Measurements from ENCODE around the gene CTDSPL2. TPM values are rescaled to one million over a fixed set of nuclear protein-coding genes. Genes with fewer than 3 reads are reported as not detected.

Gene CTDSPL2
- polyA plus RNA-seq, 1 donor from 2014 or later, result 78.1 TPM

GRCh38 chr15:44471885-44472455, 44.5 kb downstream of the CTDSPL2 start:
- no peaks in the 10 kb centered on the region for H3K9me2 ChIP-seq (ENCODE audit: insufficient read depth, low read length)
- no peaks in the 10 kb centered on the region for H3K9me3 ChIP-seq (ENCODE audit: low read length)
- H3K27ac ChIP-seq (ENCODE audit: low read length), result no peak overlapping the region
- TF ChIP-seq TAF1 (IDR thresholded peaks at IDR 0.05; ENCODE audit: low read depth) (no peak), MXI1 (conservative IDR thresholded peaks at IDR 0.05; ENCODE audit: poor library complexity, severe bottlenecking) (no peak)
- H3K27me3 ChIP-seq (ENCODE audit: insufficient read depth, low read depth, low read length), result no peaks in the 10 kb centered on the region
- no peaks in the 10 kb centered on the region for H4K20me1 ChIP-seq (ENCODE audit: insufficient read depth)
- H3K79me2 ChIP-seq (replicated peaks; ENCODE audit: insufficient read depth, low read length), result peaks cover 17% of the 10 kb centered on the region
- H3K9ac ChIP-seq (ENCODE audit: low read length), result no peak overlapping the region
- no peak overlapping the region for H3K4me2 ChIP-seq (ENCODE audit: low read length)
- H2AFZ ChIP-seq (ENCODE audit: low read depth, low read length), result no peak overlapping the region
- no peaks in the 10 kb centered on the region for H3K36me3 ChIP-seq (ENCODE audit: insufficient read depth, low read length)
- H3F3A ChIP-seq (ENCODE audit: insufficient read depth, low read length, poor library complexity, severe bottlenecking), result no peaks in the 10 kb centered on the region
- no peak overlapping the region for H3K4me3 ChIP-seq (ENCODE audit: low read length)

DNA sequence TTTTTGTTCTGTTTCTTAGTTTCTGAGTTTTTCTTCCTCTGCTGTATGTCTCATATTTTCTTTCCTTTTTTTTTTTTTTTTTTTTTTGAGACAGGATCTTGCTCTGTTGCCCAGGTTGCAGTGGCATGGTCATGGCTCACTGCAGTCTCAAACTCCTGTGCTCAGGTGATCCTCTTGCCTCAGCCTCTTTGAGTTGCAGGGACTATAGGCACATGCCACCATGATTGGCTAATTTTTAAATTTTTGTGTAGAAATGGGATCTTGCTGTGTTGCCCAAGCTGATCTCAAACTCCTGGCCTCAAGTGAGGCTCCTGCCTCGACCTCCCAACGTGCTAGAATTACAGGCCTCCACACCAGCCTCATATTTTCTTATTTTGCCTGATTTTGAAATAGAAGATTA, 51.9 kb downstream of the CTDSPL2 start:
- Histone ChIP-seq H3K4me2 (ENCODE audit: low read length) (no peak overlapping the region), H3K27ac (ENCODE audit: low read length) (no peak overlapping the region), H3F3A (ENCODE audit: insufficient read depth, low read length, poor library complexity, severe bottlenecking) (no peaks in the 10 kb centered on the region), H4K20me1 (ENCODE audit: insufficient read depth) (no peaks in the 10 kb centered on the region), H3K36me3 (ENCODE audit: insufficient read depth, low read length) (no peaks in the 10 kb centered on the region), H3K9ac (ENCODE audit: low read length) (no peak overlapping the region), H3K9me2 (ENCODE audit: insufficient read depth, low read length) (no peaks in the 10 kb centered on the region), H3K9me3 (ENCODE audit: low read length) (no peaks in the 10 kb centered on the region), H3K4me3 (ENCODE audit: low read length) (no peak overlapping the region), H3K79me2 (replicated peaks; ENCODE audit: insufficient read depth, low read length) (peaks cover 22% of the 10 kb centered on the region), H3K27me3 (ENCODE audit: insufficient read depth, low read depth, low read length) (no peaks in the 10 kb centered on the region), H2AFZ (ENCODE audit: low read depth, low read length) (no peak overlapping the region)
- no peak for TF ChIP-seq CTCF (IDR thresholded peaks at IDR 0.05; ENCODE audit: poor library complexity, severe bottlenecking)
- no peak for TF ChIP-seq EP300 (conservative IDR thresholded peaks at IDR 0.05; ENCODE audit: poor library complexity, severe bottlenecking)
- no peak for TF ChIP-seq TAF1 (IDR thresholded peaks at IDR 0.05; ENCODE audit: low read depth)
- no peak for TF ChIP-seq REST (IDR thresholded peaks at IDR 0.05; ENCODE audit: borderline replicate concordance)
- TF ChIP-seq RAD21 (conservative IDR thresholded peaks at IDR 0.05), result no peak
- TF ChIP-seq POLR2AphosphoS5 (IDR thresholded peaks at IDR 0.05), result no peak
- no peak for TF ChIP-seq MXI1 (conservative IDR thresholded peaks at IDR 0.05; ENCODE audit: poor library complexity, severe bottlenecking)
- TF ChIP-seq SMC3 (conservative IDR thresholded peaks at IDR 0.05; ENCODE audit: poor library complexity), result no peak
- no peak for TF ChIP-seq EZH2 (IDR thresholded peaks at IDR 0.05; ENCODE audit: borderline replicate concordance, insufficient read depth, low read length, poor library complexity, severe bottlenecking)

All from neural cell (in vitro differentiated cells).